Astrocyte (in vitro differentiated cells and primary cell): ENCODE results near the gene PSMD12. TPM values are rescaled to one million over a fixed set of nuclear protein-coding genes. Genes with fewer than 3 reads are reported as not detected.

Source experiments
- DNase-seq: peaks from one replicate; pipeline ENCODE4 v3.0.0-alpha.2; 2010; ENCODE audit warnings: low read depth
- FAIRE-seq: peaks from 2 replicates; lab custom pipeline; 2011; peaks lifted over from hg19 to GRCh38; lab: Jason Lieb, UNC
- H2AFZ ChIP-seq: 2 replicates; pipeline ENCODE4 v1.6.0; 2012; ENCODE audit warnings: low read depth, low read length, inconsistent platforms
- H3K27ac ChIP-seq: 2 replicates; pipeline ENCODE4 v1.5.1; 2011; ENCODE audit warnings: low read depth, low read length, inconsistent platforms
- H3K27me3 ChIP-seq: 2 replicates; pipeline ENCODE4 v1.6.0; 2011; ENCODE audit warnings: low read length, inconsistent platforms; ENCODE audit not compliant: insufficient read depth
- H3K36me3 ChIP-seq: 2 replicates; pipeline ENCODE4 v1.5.1; 2011; ENCODE audit warnings: low read length, inconsistent platforms; ENCODE audit not compliant: insufficient read depth
- H3K4me1 ChIP-seq: 2 replicates; pipeline ENCODE4 v1.5.1; 2011; ENCODE audit warnings: low read length, inconsistent platforms; ENCODE audit not compliant: insufficient read depth
- H3K4me2 ChIP-seq: 2 replicates; pipeline ENCODE4 v1.6.0; 2012; ENCODE audit warnings: low read length, inconsistent platforms
- H3K4me3 ChIP-seq: 2 replicates; pipeline ENCODE4 v1.5.1; 2011; ENCODE audit warnings: low read depth, mild to moderate bottlenecking, low read length, inconsistent platforms; ENCODE audit not compliant: insufficient read depth
- H3K79me2 ChIP-seq: 2 replicates; pipeline ENCODE4 v1.6.0; 2012; ENCODE audit warnings: mild to moderate bottlenecking, low read length, inconsistent platforms; ENCODE audit not compliant: insufficient read depth
- H3K9ac ChIP-seq: 2 replicates; pipeline ENCODE4 v1.6.0; 2012; ENCODE audit warnings: mild to moderate bottlenecking, low read length, inconsistent platforms
- H3K9me3 ChIP-seq: 2 replicates; pipeline ENCODE4 v1.5.1; 2012; ENCODE audit warnings: low read depth, mild to moderate bottlenecking, low read length, inconsistent platforms; ENCODE audit not compliant: insufficient read depth
- H4K20me1 ChIP-seq: 2 replicates; pipeline ENCODE4 v1.6.0; 2012; ENCODE audit warnings: low read length, inconsistent platforms; ENCODE audit not compliant: insufficient read depth
- H3K27ac Mint-ChIP-seq: one replicate; pipeline ENCODE4 v1.8.0; 2021; ENCODE audit warnings: mild to moderate bottlenecking, mixed read lengths; ENCODE audit not compliant: unreplicated experiment
- H3K27me3 Mint-ChIP-seq: one replicate; pipeline ENCODE4 v1.8.0; 2021; ENCODE audit warnings: low read depth, mixed read lengths; ENCODE audit not compliant: unreplicated experiment
- H3K36me3 Mint-ChIP-seq: one replicate; pipeline ENCODE4 v1.8.0; 2021; ENCODE audit warnings: low read depth, mixed read lengths; ENCODE audit not compliant: unreplicated experiment
- H3K4me1 Mint-ChIP-seq: one replicate; pipeline ENCODE4 v1.8.0; 2021; ENCODE audit warnings: low read depth, mixed read lengths; ENCODE audit not compliant: unreplicated experiment
- H3K4me3 Mint-ChIP-seq: one replicate; pipeline ENCODE4 v1.8.0; 2021; ENCODE audit warnings: mild to moderate bottlenecking, moderate library complexity, mixed read lengths; ENCODE audit not compliant: unreplicated experiment
- H3K9me3 Mint-ChIP-seq: one replicate; pipeline ENCODE4 v1.8.0; 2021; ENCODE audit warnings: mild to moderate bottlenecking, mixed read lengths; ENCODE audit not compliant: unreplicated experiment
- CTCF ChIP-seq: IDR thresholded peaks from 2 replicates; pipeline ENCODE4 v1.5.1; 2011; ENCODE audit warnings: low read depth, mild to moderate bottlenecking, inconsistent platforms, low read length, moderate library complexity; ENCODE audit not compliant: insufficient read depth
- EZH2 ChIP-seq: IDR thresholded peaks from 2 replicates; pipeline ENCODE4 v1.6.1; 2012; ENCODE audit warnings: mild to moderate bottlenecking, low read length, inconsistent platforms; ENCODE audit not compliant: insufficient read depth
- total RNA-seq: library from RNA; stranded (reverse); gene quantifications from 2 replicates; pipeline ENCODE4 v1.2.1, GENCODE V29; 2021

The PSMD12 gene
- total RNA-seq, 1 donor from 2014 or later: 74.1 TPM

DNA sequence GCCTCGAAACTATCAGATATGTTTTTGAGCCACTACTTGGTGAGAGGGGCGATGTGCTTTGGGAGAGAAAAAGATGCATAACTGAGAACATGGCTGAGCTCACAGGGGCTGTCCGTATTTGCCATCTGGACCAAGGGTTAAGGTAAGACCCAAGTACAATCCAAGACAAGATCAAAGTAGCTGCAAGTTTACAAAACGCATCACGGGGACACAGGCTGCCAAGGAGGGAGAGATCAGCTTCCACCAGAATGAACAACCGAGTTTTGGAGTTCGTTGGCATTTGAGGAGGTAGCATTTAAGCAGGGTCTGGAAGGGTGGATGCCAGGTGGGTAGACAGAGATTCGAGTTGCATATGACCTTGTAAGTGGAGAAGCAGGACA, 12.9 kb upstream of the PSMD12 start:
- peaks cover 10% of the 10 kb centered on the region for H3K79me2 ChIP-seq

GRCh38 chr17:67378454-67379250, 12.3 kb upstream of the PSMD12 start:
- no peak for FAIRE-seq
- H3K27ac Mint-ChIP-seq: peak overlapping the region; percentile 80
- peak; percentile 65 for DNase-seq

More for the DNA sequence above, 12.9 kb upstream of the PSMD12 start:
- Histone ChIP-seq H3K4me3 (peak overlapping the region; percentile 62), H4K20me1 (no peaks in the 10 kb centered on the region), H3K4me1 (peaks cover 18% of the 10 kb centered on the region), H3K4me2 (peak overlapping the region; percentile 99), H3K27me3 (no peaks in the 10 kb centered on the region), H3K36me3 (no peaks in the 10 kb centered on the region), H3K27ac (peak overlapping the region; percentile 57), H3K9ac (peak overlapping the region; percentile 93), H3K9me3 (no peaks in the 10 kb centered on the region), H2AFZ (peak overlapping the region; percentile 81)
- TF ChIP-seq CTCF (no peak), EZH2 (no peak)
- peak overlapping the region; percentile 89 for H3K4me3 Mint-ChIP-seq
- no peaks in the 10 kb centered on the region for H3K9me3 Mint-ChIP-seq
- DNase-seq (no peak), FAIRE-seq (no peak)
- no peaks in the 10 kb centered on the region for H3K36me3 Mint-ChIP-seq
- H3K27me3 Mint-ChIP-seq: no peaks in the 10 kb centered on the region
- H3K27ac Mint-ChIP-seq: peak overlapping the region; percentile 80
- H3K4me1 Mint-ChIP-seq: peaks cover 5% of the 10 kb centered on the region

More at GRCh38 chr17:67378454-67379250, 12.3 kb upstream of the PSMD12 start:
- Histone ChIP-seq H3K36me3 (no peaks in the 10 kb centered on the region), H3K27me3 (no peaks in the 10 kb centered on the region), H4K20me1 (no peaks in the 10 kb centered on the region), H3K4me1 (peaks cover 18% of the 10 kb centered on the region), H3K4me3 (peak overlapping the region; percentile 87), H3K9ac (peak overlapping the region; percentile 93), H3K79me2 (peaks cover 10% of the 10 kb centered on the region), H3K27ac (peak overlapping the region; percentile 85), H3K4me2 (peak overlapping the region; percentile 99), H2AFZ (peak overlapping the region; percentile 81), H3K9me3 (no peaks in the 10 kb centered on the region)
- H3K36me3 Mint-ChIP-seq: no peaks in the 10 kb centered on the region
- peaks cover 5% of the 10 kb centered on the region for H3K4me1 Mint-ChIP-seq
- peak overlapping the region; percentile 89 for H3K4me3 Mint-ChIP-seq
- H3K9me3 Mint-ChIP-seq: no peaks in the 10 kb centered on the region
- TF ChIP-seq EZH2 (no peak), CTCF (peak; percentile 36)
- no peaks in the 10 kb centered on the region for H3K27me3 Mint-ChIP-seq
